SJSA1 (cell line): Measurements from ENCODE around the gene UBE2V1. TPM values are rescaled to one million over a fixed set of nuclear protein-coding genes. Genes with fewer than 3 reads are reported as not detected.
"Not testable (repeated sequence)": the region's sequence is repeated elsewhere in the genome, so short reads cannot be mapped to it uniquely, and the experiment has no call there.

ENCODE experiments used
- DNase-seq, 2 experiments: peaks; one replicate each; pipeline ENCODE4 v3.0.0-alpha.2; 2015 to 2020; ENCODE audit warnings: low spot score in 2 of 2, low read depth in 1 of 2
- H3K27ac ChIP-seq: fragments of 250-450 bp; sonication (Bioruptor Pico); 2 replicates; pipeline ENCODE4 v1.5.1; 2020; ENCODE audit warnings: mild to moderate bottlenecking, moderate library complexity
- H3K27me3 ChIP-seq: fragments of 250-450 bp; sonication (Bioruptor Pico); replicated peaks from 2 replicates; pipeline ENCODE4 v1.5.1; 2020; ENCODE audit warnings: mild to moderate bottlenecking, moderate library complexity
- H3K36me3 ChIP-seq: fragments of 250-450 bp; sonication (Bioruptor Pico); 2 replicates; pipeline ENCODE4 v1.5.1; 2020; ENCODE audit warnings: mild to moderate bottlenecking
- H3K4me1 ChIP-seq: fragments of 250-450 bp; sonication (Bioruptor Pico); replicated peaks from 2 replicates; pipeline ENCODE4 v1.6.1; 2021; ENCODE audit warnings: mild to moderate bottlenecking
- H3K4me3 ChIP-seq: fragments of 250-450 bp; sonication (Bioruptor Pico); 2 replicates; pipeline ENCODE4 v1.5.1; 2020; ENCODE audit warnings: mild to moderate bottlenecking
- H3K9me3 ChIP-seq: fragments of 250-450 bp; sonication (Bioruptor Pico); replicated peaks from 2 replicates; pipeline ENCODE4 v1.5.1; 2020; ENCODE audit warnings: mild to moderate bottlenecking
- total RNA-seq: library from RNA; depleted of rRNA; stranded (reverse); fragments of >200 nt; shearing (Covaris generic); gene quantifications from 2 replicates; pipeline ENCODE4 v1.2.3, GENCODE V29; 2014

The UBE2V1 gene
- total RNA-seq, 1 experiment from 2014 or later: 51.1 TPM

GRCh38 chr20:50089140-50089786 lies 23.7 kb downstream of the UBE2V1 start:
- no peak for DNase-seq
- Histone ChIP-seq H3K36me3 (peaks cover 57% of the 10 kb centered on the region), H3K4me1 (peaks cover 35% of the 10 kb centered on the region), H3K4me3 (no peak overlapping the region), H3K27me3 (no peaks in the 10 kb centered on the region), H3K9me3 (no peaks in the 10 kb centered on the region), H3K27ac (no peak overlapping the region)

- DNase-seq: no peak
- peaks cover 29% of the 10 kb centered on the region for H3K4me1 ChIP-seq
- peaks cover 62% of the 10 kb centered on the region for H3K36me3 ChIP-seq
- no peak overlapping the region for H3K27ac ChIP-seq
- no peak overlapping the region for H3K4me3 ChIP-seq
- H3K27me3 ChIP-seq: no peaks in the 10 kb centered on the region
- H3K9me3 ChIP-seq: no peaks in the 10 kb centered on the region
Measured at GRCh38 chr20:50088022-50088421, 24.9 kb downstream of the UBE2V1 start.

DNA sequence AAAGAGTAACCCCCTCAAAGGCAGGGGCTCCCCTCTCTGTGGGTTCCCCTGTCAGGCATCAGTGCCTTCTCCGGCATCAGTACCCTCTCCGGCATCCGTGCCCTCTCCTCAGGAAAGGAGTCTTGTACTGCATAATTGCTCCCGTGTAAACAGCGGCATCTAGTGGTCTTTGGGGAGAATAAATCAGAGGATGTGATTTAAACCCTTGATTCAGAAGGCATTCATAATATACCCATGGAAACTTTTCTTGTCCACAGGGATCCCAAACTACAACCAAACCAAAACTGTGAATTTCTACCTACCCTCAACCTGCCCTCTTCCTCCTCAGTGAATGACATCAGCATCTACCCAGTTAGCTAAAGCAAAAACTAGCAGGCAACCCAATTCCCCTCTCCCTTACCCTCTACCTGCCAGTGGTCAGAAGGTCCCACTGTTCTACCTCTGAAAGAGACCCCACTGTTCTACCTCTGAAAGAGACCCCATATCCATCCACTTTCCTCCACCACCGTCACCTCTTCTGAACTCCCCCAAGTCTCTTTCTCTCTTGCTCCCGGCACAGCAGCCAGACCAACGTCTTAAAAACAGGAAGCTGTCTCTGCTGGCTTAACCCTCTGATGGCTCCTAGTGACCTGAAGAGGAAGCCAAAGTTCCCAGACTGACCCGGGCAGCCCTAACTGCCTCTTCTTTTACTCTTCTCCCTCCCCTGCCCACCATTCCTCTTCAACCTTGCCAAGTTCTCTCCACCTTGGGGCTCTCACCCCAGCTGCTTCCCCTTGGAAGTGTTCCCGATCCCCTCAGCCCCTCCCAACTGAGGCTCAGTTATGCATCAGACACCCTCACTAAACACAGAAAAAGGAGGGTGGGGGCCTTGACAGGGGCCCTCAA lies 27.2 kb downstream of the UBE2V1 start:
- H3K36me3 ChIP-seq: peaks cover 45% of the 10 kb centered on the region
- peaks cover 18% of the 10 kb centered on the region for H3K4me1 ChIP-seq
- no peaks in the 10 kb centered on the region for H3K27me3 ChIP-seq
- no peak overlapping the region for H3K4me3 ChIP-seq
- H3K9me3 ChIP-seq: no peaks in the 10 kb centered on the region
- peak in 1 of 2 experiments; percentile 60 for DNase-seq
- H3K27ac ChIP-seq: no peak overlapping the region

DNA sequence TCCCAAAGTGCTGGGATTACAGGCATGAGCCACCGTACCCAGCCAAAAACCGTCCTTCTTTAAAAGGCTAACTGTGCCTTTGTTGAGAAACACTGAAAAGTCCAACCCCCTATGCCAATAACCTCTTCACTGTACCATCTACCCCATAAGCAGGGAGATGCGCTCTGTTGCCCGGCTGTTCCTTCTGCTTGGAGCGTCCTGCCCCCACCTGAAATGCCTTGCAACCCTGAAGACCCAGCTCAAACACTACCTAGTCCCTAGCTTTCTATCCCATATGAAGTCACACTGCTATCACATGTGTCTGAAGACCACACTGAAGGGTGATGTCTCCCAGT lies 27.8 kb downstream of the UBE2V1 start:
- Histone ChIP-seq H3K4me1 (peaks cover 18% of the 10 kb centered on the region), H3K27ac (no peak overlapping the region), H3K36me3 (peaks cover 41% of the 10 kb centered on the region), H3K4me3 (no peak overlapping the region), H3K9me3 (no peaks in the 10 kb centered on the region), H3K27me3 (no peaks in the 10 kb centered on the region)
- DNase-seq: no peak

GRCh38 chr20:50083034-50083433 lies 29.9 kb downstream of the UBE2V1 start:
- Histone ChIP-seq H3K27ac (no peak overlapping the region), H3K9me3 (no peaks in the 10 kb centered on the region), H3K36me3 (peaks cover 23% of the 10 kb centered on the region), H3K27me3 (no peaks in the 10 kb centered on the region), H3K4me3 (no peak overlapping the region), H3K4me1 (peaks cover 21% of the 10 kb centered on the region)
- no peak for DNase-seq

GRCh38 chr20:50082056-50082455 lies 30.9 kb downstream of the UBE2V1 start:
- peaks cover 21% of the 10 kb centered on the region for H3K4me1 ChIP-seq
- H3K4me3 ChIP-seq, H3K27me3 ChIP-seq, H3K27ac ChIP-seq, DNase-seq, H3K9me3 ChIP-seq: not testable (repeated sequence)
- peaks cover 19% of the 10 kb centered on the region for H3K36me3 ChIP-seq

DNA sequence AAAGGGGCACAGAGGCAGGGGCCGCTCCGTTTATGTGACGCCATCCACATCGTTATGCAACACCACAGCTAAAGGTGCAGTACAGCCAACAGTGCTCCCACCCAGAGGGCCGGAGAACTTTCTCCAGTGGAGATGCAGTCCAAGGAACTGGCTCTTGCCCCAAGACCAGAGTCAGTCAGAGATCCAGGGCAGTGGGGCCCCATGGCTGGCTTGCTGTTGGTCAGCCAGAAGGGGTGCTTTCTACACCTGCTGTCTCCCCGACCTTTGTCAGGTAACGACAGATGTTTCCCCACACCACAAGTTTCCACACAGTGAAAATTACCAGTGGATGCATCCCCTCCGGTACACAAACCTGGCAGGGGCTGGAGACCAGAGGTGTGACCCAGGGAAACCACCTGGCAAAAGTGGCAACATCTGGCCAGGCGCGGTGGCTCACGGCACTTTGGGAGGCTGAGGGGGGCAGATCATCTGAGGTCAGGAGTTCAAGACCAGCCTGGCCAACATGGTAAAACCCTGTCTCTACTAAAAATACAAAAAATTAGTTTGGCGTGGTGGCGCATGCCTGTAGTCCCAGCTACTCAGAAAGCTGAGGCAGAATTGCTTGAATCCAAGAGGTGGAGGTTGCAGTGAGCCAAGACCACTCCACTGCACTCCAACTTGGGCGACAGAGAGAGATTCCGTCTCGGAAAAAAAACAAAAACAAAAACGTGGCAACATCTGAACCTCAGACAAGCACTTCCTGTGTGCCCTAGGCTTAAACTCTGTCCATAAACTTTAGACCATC lies 34.9 kb downstream of the UBE2V1 start:
- Histone ChIP-seq H3K27ac (no peak overlapping the region), H3K4me1 (peaks cover 11% of the 10 kb centered on the region; the same call in 1 of the 2 replicates), H3K36me3 (peaks cover 5% of the 10 kb centered on the region), H3K4me3 (no peak overlapping the region), H3K27me3 (no peaks in the 10 kb centered on the region), H3K9me3 (no peaks in the 10 kb centered on the region)
- DNase-seq: no peak

DNA sequence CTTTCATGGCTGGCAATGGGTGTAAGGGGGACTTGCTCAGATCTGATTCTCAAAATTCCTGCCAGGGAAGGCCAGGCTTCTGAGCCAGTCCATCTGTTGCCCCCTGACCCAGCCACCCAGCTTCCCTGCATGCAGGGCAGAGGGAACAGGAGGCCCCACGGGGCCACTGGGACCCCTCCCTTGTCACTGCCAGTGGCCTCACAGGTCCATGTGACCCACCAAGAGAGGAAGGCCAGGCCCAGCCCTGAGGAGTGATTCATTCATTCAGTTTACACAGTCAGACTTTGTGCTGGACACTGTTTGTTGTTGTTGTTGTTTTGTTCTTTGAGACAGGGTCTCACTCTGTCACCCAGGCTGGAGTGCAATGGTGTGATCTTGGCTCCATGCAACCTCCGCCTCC lies 39.5 kb downstream of the UBE2V1 start:
- Histone ChIP-seq H3K9me3 (no peaks in the 10 kb centered on the region), H3K27me3 (no peaks in the 10 kb centered on the region), H3K4me3 (no peak overlapping the region), H3K27ac (no peak overlapping the region), H3K36me3 (no peaks in the 10 kb centered on the region), H3K4me1 (peaks cover 30% of the 10 kb centered on the region)
- no peak for DNase-seq

GRCh38 chr20:50071039-50071888 lies 41.7 kb downstream of the UBE2V1 start:
- DNase-seq: peak; percentile 90 to 91
- Histone ChIP-seq H3K27ac (no peak overlapping the region), H3K9me3 (no peaks in the 10 kb centered on the region), H3K27me3 (no peaks in the 10 kb centered on the region), H3K4me1 (peaks cover 39% of the 10 kb centered on the region), H3K36me3 (no peaks in the 10 kb centered on the region), H3K4me3 (peak overlapping the region; percentile 1; the same call in 1 of the 2 replicates)

DNA sequence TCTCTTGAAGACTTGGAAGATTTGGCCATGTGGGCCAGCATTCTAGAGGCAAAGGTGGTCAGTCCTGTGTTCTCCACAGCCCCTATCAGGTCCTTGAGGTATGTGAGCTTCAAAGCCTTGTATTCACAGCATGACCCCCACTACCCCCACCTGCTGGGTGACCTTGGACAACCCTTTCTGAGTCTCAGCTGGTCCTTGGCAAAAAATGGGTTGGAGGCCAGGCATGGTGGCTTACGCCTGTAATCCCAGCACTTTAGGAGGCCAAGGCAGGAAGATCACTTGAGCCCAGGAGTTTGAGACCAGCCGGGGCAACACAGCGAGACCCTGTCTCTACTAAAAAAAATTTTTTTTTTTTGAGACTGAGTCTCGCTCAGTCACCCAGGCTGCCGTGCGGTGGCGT lies 42.6 kb downstream of the UBE2V1 start:
- H3K27me3 ChIP-seq: no peaks in the 10 kb centered on the region
- peaks cover 32% of the 10 kb centered on the region for H3K4me1 ChIP-seq
- no peaks in the 10 kb centered on the region for H3K36me3 ChIP-seq
- no peak overlapping the region for H3K27ac ChIP-seq
- H3K4me3 ChIP-seq: no peak overlapping the region
- no peak for DNase-seq
- no peaks in the 10 kb centered on the region for H3K9me3 ChIP-seq

DNA sequence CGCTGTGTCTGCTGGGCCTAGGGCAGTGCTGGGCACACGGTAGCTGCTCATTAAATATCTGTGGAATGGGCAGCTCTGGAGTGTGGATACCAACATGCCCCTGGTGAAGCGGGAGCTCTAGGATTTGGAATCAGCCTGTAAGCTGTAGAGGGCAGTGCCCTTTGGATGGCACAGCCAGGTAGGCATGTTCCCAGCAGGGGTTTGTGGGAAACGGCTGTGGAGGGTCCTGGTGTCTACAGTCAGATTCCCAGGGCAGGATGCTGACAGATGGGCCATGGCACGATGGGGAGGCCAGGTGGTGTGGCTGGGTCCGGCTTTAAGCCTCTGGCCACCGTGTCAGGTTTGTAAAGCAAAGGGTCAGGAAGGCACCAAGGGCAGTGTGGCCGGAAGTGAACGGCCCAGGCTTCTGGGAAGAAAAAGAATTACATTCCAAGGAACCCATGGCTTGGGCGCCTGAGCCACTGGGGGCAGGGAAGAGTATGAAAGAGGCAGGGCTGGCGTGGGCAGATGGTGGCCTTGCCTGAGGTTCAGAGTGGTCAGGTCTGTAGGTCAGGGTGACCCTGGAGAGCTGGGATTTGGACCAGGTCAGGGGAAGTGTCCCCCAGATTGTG lies 44.8 kb downstream of the UBE2V1 start:
- H3K27ac ChIP-seq: peak overlapping the region; percentile 18; the same call in 1 of the 2 replicates
- no peaks in the 10 kb centered on the region for H3K9me3 ChIP-seq
- peak; percentile 52 to 66 for DNase-seq
- no peak overlapping the region for H3K4me3 ChIP-seq
- no peaks in the 10 kb centered on the region for H3K36me3 ChIP-seq
- H3K4me1 ChIP-seq: peaks cover 32% of the 10 kb centered on the region
- no peaks in the 10 kb centered on the region for H3K27me3 ChIP-seq

GRCh38 chr20:50067461-50067860 lies 45.5 kb downstream of the UBE2V1 start:
- Histone ChIP-seq H3K27me3 (no peaks in the 10 kb centered on the region), H3K4me1 (peaks cover 32% of the 10 kb centered on the region), H3K36me3 (no peaks in the 10 kb centered on the region), H3K4me3 (no peak overlapping the region), H3K27ac (no peak overlapping the region), H3K9me3 (no peaks in the 10 kb centered on the region)
- DNase-seq: no peak

- H3K4me1 ChIP-seq: peaks cover 32% of the 10 kb centered on the region
- DNase-seq: no peak
- H3K27me3 ChIP-seq: no peaks in the 10 kb centered on the region
- H3K36me3 ChIP-seq: no peaks in the 10 kb centered on the region
- H3K27ac ChIP-seq: no peak overlapping the region
- no peaks in the 10 kb centered on the region for H3K9me3 ChIP-seq
- no peak overlapping the region for H3K4me3 ChIP-seq
Measured at GRCh38 chr20:50067018-50067417, 45.9 kb downstream of the UBE2V1 start.
